IMR-90 (cell line): ENCODE measurements around the gene OR6S1. TPM values are rescaled to one million over a fixed set of nuclear protein-coding genes. Genes with fewer than 3 reads are reported as not detected.
"Not testable (repeated sequence)": the region's sequence is repeated elsewhere in the genome, so short reads cannot be mapped to it uniquely, and the experiment has no call there.

Source experiments
- ATAC-seq: fragments of 200-7000 bp; cut with Tn5 transposase; 2 replicates; pipeline ENCODE4 v1.9.1; 2020; ENCODE audit warnings: low read depth, mild to moderate bottlenecking, moderate library complexity
- BruUV-seq: library from RNA; stranded (reverse); fragments of 400-500 nt; replicated peaks from 2 replicates; lab custom pipeline; 2021; lab: Mats Ljungman, UMichigan
- CTCF ChIA-PET: fragments of 300-600 bp; formaldehyde crosslinking; extraction: SDS; loops from one replicate; lab custom pipeline; 2021; ENCODE audit warnings: antibody characterized with exemption; lab: Yijun Ruan, JAX
- POLR2A ChIA-PET: fragments of 300-600 bp; sonication (Branson Sonifier 250); formaldehyde crosslinking; loops from one replicate; lab custom pipeline; 2022; ENCODE audit warnings: antibody characterized with exemption; ENCODE audit not compliant: unreplicated experiment; lab: Charles Lee
- DNase-seq: peaks from one replicate; pipeline ENCODE4 v3.0.0; 2013
- H2AFZ ChIP-seq: replicated peaks from 2 replicates; pipeline ENCODE3; 2013; ENCODE audit warnings: low read length, mild to moderate bottlenecking; ENCODE audit not compliant: poor library complexity
- H2AK5ac ChIP-seq: 2 replicates; pipeline ENCODE4 v1.6.1; 2013; ENCODE audit warnings: low read depth, low read length, inconsistent platforms
- H2AK9ac ChIP-seq: replicated peaks from 2 replicates; pipeline ENCODE3; 2013; ENCODE audit warnings: mild to moderate bottlenecking, low read depth, low read length, moderate library complexity; ENCODE audit not compliant: poor library complexity
- H2BK120ac ChIP-seq: 2 replicates; pipeline ENCODE4 v1.6.1; 2013; ENCODE audit warnings: low read depth, low read length, inconsistent platforms
- H2BK15ac ChIP-seq: 3 replicates; pipeline ENCODE4 v1.6.1; 2013; ENCODE audit warnings: low read depth, low read length, inconsistent platforms
- H2BK20ac ChIP-seq: 2 replicates; pipeline ENCODE4 v1.6.1; 2013; ENCODE audit warnings: low read depth, mild to moderate bottlenecking, inconsistent platforms, low read length, moderate library complexity
- H2BK5ac ChIP-seq: 2 replicates; pipeline ENCODE4 v1.6.1; 2013; ENCODE audit warnings: mild to moderate bottlenecking, low read depth, low read length, inconsistent platforms; ENCODE audit not compliant: poor library complexity, severe bottlenecking
- H3K14ac ChIP-seq: replicated peaks from 2 replicates; pipeline ENCODE4 v1.6.1; 2013; ENCODE audit warnings: low read depth, low read length, inconsistent platforms
- H3K18ac ChIP-seq: 2 replicates; pipeline ENCODE4 v1.6.1; 2013; ENCODE audit warnings: low read depth, low read length, control low read depth
- H3K23ac ChIP-seq: 2 replicates; pipeline ENCODE4 v1.6.1; 2013; ENCODE audit warnings: low read depth, low read length, inconsistent platforms
- H3K27ac ChIP-seq: 2 replicates; pipeline ENCODE4 v1.5.1; 2013; ENCODE audit warnings: mild to moderate bottlenecking, control low read depth, low read length; ENCODE audit not compliant: insufficient read depth
- H3K27me3 ChIP-seq: 2 replicates; pipeline ENCODE4 v1.6.1; 2013; ENCODE audit warnings: low read length; ENCODE audit not compliant: control insufficient read depth, insufficient read depth
- H3K36me3 ChIP-seq: 2 replicates; pipeline ENCODE4 v1.6.1; 2013; ENCODE audit warnings: low read length, mixed read lengths; ENCODE audit not compliant: control insufficient read depth, insufficient read depth
- H3K4ac ChIP-seq: 2 replicates; pipeline ENCODE4 v1.6.1; 2013; ENCODE audit warnings: low read depth, low read length, inconsistent platforms
- H3K4me1 ChIP-seq: 2 replicates; pipeline ENCODE4 v1.6.1; 2013; ENCODE audit warnings: low read length, mixed read lengths; ENCODE audit not compliant: control insufficient read depth, insufficient read depth
- H3K4me2 ChIP-seq: 2 replicates; pipeline ENCODE4 v1.6.1; 2013; ENCODE audit warnings: low read depth, mild to moderate bottlenecking, control low read depth, low read length, moderate library complexity
- H3K4me3 ChIP-seq: 2 replicates; pipeline ENCODE4 v1.5.1; 2013; ENCODE audit warnings: low read depth, mild to moderate bottlenecking, control low read depth, low read length, moderate library complexity; ENCODE audit not compliant: insufficient read depth
- H3K56ac ChIP-seq: 2 replicates; pipeline ENCODE4 v1.6.1; 2013; ENCODE audit warnings: low read length, inconsistent platforms; ENCODE audit not compliant: insufficient read depth; ENCODE audit errors: extremely low read depth
- H3K79me1 ChIP-seq, 2 experiments: 2 replicates each; pipeline ENCODE4 v1.6.1; 2013; ENCODE audit warnings: low read length in 2 of 2, inconsistent platforms in 1 of 2, low read depth in 1 of 2
- H3K9ac ChIP-seq: 2 replicates; pipeline ENCODE4 v1.6.1; 2013; ENCODE audit warnings: low read depth, low read length, control low read depth
- H3K9me1 ChIP-seq: 2 replicates; pipeline ENCODE4 v1.6.1; 2013; ENCODE audit warnings: low read length, inconsistent platforms; ENCODE audit not compliant: insufficient read depth
- H3K9me3 ChIP-seq: 2 replicates; pipeline ENCODE4 v1.6.1; 2013; ENCODE audit warnings: low read length; ENCODE audit not compliant: control insufficient read depth, insufficient read depth
- H4K20me1 ChIP-seq: 2 replicates; pipeline ENCODE4 v1.6.1; 2013; ENCODE audit warnings: low read length, inconsistent platforms; ENCODE audit not compliant: insufficient read depth
- H4K5ac ChIP-seq: 2 replicates; pipeline ENCODE4 v1.6.1; 2013; ENCODE audit warnings: mild to moderate bottlenecking, low read depth, low read length, control low read depth
- H4K8ac ChIP-seq, 2 experiments: 2 replicates each; pipeline ENCODE4 v1.6.1; 2013; ENCODE audit warnings: low read depth in 2 of 2, low read length in 2 of 2, control low read depth in 1 of 2, inconsistent platforms in 1 of 2
- H4K91ac ChIP-seq: 2 replicates; pipeline ENCODE4 v1.6.1; 2013; ENCODE audit warnings: low read depth, low read length, inconsistent platforms; ENCODE audit not compliant: insufficient read depth
- WGBS, 2 experiments: methylation state at CpG; one replicate each; pipeline versions ENCODE4 v1.1.5 to v1.1.7; 2013; ENCODE audit warnings: missing lambda C conversion rate in 2 of 2; ENCODE audit not compliant: insufficient read length in 1 of 2; ENCODE audit errors: extremely low coverage in 2 of 2; 5-methylcytosine and 5-hydroxymethylcytosine counted together
- dilution Hi-C: fragments of 300-500 bp; cut with HindIII; formaldehyde crosslinking; loops from one replicate; pipeline ENCODE4 v1.14.3; 2018; ENCODE audit warnings: low sequenced_read_pairs; ENCODE audit not compliant: unreplicated experiment
- in situ Hi-C: fragments of 300-500 bp; cut with MboI; formaldehyde crosslinking; loops from 3 replicates; pipeline ENCODE4 v1.14.3; 2019; ENCODE audit warnings: low sequenced_read_pairs, inconsistent platforms, mixed read lengths
- intact Hi-C: fragments of 100-400 bp; cut with micrococcal nuclease; formaldehyde crosslinking; loops from 2 replicates; pipeline ENCODE4 v1.10.0; 2022
- polyA plus RNA-seq, 3 experiments: library from polyadenylated mRNA; depleted of rRNA; stranded (reverse); fragments of >200 nt; gene quantifications; 2 replicates each; pipeline ENCODE4 v1.2.3, GENCODE V29; 2012; ENCODE audit warnings: low replicate concordance in 1 of 3
- total RNA-seq: library from RNA; depleted of rRNA; stranded (reverse); fragments of >200 nt; gene quantifications from 2 replicates; pipeline ENCODE4 v1.2.3, GENCODE V29; 2012

Gene OR6S1
- total and polyA plus RNA-seq, 2 of the 4 experiments (the other 2 are of a cell fraction): not detected

DNA sequence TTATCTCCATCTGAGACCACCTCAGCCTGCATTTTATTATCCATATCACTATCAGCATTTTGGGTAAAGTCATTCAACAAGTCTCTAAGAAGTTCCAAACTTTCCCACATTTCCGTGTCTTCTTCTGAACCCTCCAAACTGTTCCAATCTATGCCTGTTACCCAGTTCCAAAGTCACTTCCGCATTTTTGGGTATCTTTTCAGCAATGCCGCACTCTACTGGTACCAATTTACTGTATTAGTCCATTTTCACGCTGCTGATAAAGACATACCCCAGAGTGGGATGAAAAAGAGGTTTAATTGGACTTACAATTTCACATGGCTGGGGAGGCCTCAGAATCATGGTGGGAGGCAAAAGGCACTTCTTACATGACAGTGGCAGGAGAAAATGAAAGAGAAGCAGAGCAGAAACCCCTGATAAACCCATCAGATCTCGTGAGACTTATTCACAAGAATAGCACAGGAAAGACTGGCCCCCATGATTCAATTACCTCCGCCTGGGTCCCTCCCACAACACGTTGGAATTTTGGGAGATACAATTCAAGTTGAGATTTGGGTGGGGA is 25.0 kb upstream of the OR6S1 start:
- H2AFZ ChIP-seq, in situ Hi-C loops, H4K8ac ChIP-seq: not testable (repeated sequence)

More for the DNA sequence above, 25.0 kb upstream of the OR6S1 start:
- H3K27me3 ChIP-seq, H3K36me3 ChIP-seq, H3K56ac ChIP-seq, H3K23ac ChIP-seq, ATAC-seq, H4K91ac ChIP-seq, H4K20me1 ChIP-seq, H3K4me3 ChIP-seq, H2BK120ac ChIP-seq, H3K4ac ChIP-seq, H2AK9ac ChIP-seq, H3K14ac ChIP-seq, H3K9me3 ChIP-seq, H3K4me1 ChIP-seq, H3K79me1 ChIP-seq, H4K5ac ChIP-seq, BruUV-seq, H2BK20ac ChIP-seq, H3K9ac ChIP-seq, CTCF ChIA-PET, H2BK5ac ChIP-seq, intact Hi-C loops, DNase-seq, H3K9me1 ChIP-seq, POLR2A ChIA-PET, H3K4me2 ChIP-seq, H3K27ac ChIP-seq, H3K18ac ChIP-seq, H2BK15ac ChIP-seq, H2AK5ac ChIP-seq: not testable (repeated sequence)
- dilution Hi-C loops: loop anchor here (25.0 kb wide), 1 partner anchor 129 kb away; no protein-coding TSS in a partner anchor
- WGBS, 2 experiments: 80% methylated on average over 1 of the region's 7 CpGs; no CpG with 5 or more reads in 1 of the 2 experiments
